ENCODE measurements around the gene PUS3.

The PUS3 gene

DNA sequence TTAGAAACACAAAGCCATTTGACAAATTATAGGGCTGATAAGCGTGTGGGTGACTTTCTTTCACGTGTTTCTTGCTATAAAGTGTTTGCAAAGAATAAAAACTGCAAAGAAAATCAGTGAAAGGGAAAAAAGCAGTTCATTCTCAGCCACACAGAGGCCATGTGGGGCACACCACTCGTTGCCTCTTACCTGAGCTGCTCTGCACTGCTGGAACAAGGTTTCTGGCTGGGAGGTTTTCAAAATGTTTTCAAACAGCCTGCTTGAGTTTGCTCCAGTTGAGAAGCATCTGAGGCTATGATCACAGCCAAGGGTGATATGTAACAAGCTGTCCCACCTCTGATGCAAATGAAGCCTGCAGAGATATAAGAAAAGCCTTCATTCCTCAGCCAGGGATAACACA, 28.1 kb upstream of the PUS3 start:
- Histone ChIP-seq H2AFZ (ENCODE audit: low read depth, low read length, severe bottlenecking) (no peak overlapping the region), H3K9me2 (replicated peaks; ENCODE audit: insufficient read depth, low read length) (no peaks in the 10 kb centered on the region), H3K36me3 (ENCODE audit: low read length) (no peaks in the 10 kb centered on the region), H3K9me3 (ENCODE audit: insufficient read depth, low read length) (no peaks in the 10 kb centered on the region), H3K9ac (ENCODE audit: low read length) (no peak overlapping the region), H3F3A (ENCODE audit: insufficient read depth) (no peaks in the 10 kb centered on the region), H3K79me2 (ENCODE audit: insufficient read depth, low read length) (no peaks in the 10 kb centered on the region), H3K4me3 (ENCODE audit: insufficient read depth, low read length, poor library complexity, severe bottlenecking) (no peak overlapping the region), H3K27me3 (ENCODE audit: low read length) (no peaks in the 10 kb centered on the region), H4K20me1 (ENCODE audit: low read depth, low read length) (no peaks in the 10 kb centered on the region), H3K4me2 (ENCODE audit: low read depth, low read length, poor library complexity, severe bottlenecking) (no peak overlapping the region), H3K27ac (ENCODE audit: low read depth, low read length) (no peak overlapping the region)
- TF ChIP-seq, protein P1, sequence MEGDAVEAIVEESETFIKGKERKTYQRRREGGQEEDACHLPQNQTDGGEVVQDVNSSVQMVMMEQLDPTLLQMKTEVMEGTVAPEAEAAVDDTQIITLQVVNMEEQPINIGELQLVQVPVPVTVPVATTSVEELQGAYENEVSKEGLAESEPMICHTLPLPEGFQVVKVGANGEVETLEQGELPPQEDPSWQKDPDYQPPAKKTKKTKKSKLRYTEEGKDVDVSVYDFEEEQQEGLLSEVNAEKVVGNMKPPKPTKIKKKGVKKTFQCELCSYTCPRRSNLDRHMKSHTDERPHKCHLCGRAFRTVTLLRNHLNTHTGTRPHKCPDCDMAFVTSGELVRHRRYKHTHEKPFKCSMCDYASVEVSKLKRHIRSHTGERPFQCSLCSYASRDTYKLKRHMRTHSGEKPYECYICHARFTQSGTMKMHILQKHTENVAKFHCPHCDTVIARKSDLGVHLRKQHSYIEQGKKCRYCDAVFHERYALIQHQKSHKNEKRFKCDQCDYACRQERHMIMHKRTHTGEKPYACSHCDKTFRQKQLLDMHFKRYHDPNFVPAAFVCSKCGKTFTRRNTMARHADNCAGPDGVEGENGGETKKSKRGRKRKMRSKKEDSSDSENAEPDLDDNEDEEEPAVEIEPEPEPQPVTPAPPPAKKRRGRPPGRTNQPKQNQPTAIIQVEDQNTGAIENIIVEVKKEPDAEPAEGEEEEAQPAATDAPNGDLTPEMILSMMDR (IDR thresholded peaks at IDR 0.05; ENCODE audit: insufficient read depth, low read length, poor library complexity, severe bottlenecking) = no peak
- no peak for TF ChIP-seq EZH2phosphoT487 (conservative IDR thresholded peaks at IDR 0.05; ENCODE audit: low read length)

DNA sequence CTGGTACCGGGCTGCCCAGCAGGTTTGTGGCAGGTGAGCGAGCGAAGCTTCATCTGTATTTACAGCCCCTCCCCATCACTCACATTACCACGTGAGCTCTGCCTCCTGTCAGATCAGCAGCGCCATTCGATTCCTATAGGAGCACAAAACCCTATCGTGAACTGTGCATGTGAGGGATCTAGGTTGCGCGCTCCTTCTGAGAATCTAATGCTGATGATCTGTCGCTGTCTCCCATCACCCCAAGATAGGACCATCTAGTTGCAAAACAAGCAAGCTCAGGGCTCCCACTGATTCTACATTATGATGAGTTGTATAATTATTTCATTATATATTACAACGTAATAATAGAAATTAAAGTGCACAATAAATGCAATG, 27.1 kb upstream of the PUS3 start:
- Histone ChIP-seq H3K27ac (ENCODE audit: low read depth, low read length) (no peak overlapping the region), H3K36me3 (ENCODE audit: low read length) (no peaks in the 10 kb centered on the region), H3K4me2 (ENCODE audit: low read depth, low read length, poor library complexity, severe bottlenecking) (no peak overlapping the region), H3K9ac (ENCODE audit: low read length) (no peak overlapping the region), H2AFZ (ENCODE audit: low read depth, low read length, severe bottlenecking) (no peak overlapping the region), H3F3A (ENCODE audit: insufficient read depth) (no peaks in the 10 kb centered on the region), H3K79me2 (ENCODE audit: insufficient read depth, low read length) (no peaks in the 10 kb centered on the region), H3K4me3 (ENCODE audit: insufficient read depth, low read length, poor library complexity, severe bottlenecking) (no peak overlapping the region), H4K20me1 (ENCODE audit: low read depth, low read length) (no peaks in the 10 kb centered on the region), H3K9me3 (ENCODE audit: insufficient read depth, low read length) (no peaks in the 10 kb centered on the region), H3K27me3 (ENCODE audit: low read length) (no peaks in the 10 kb centered on the region), H3K9me2 (replicated peaks; ENCODE audit: insufficient read depth, low read length) (no peaks in the 10 kb centered on the region)
- no peak for TF ChIP-seq EZH2phosphoT487 (conservative IDR thresholded peaks at IDR 0.05; ENCODE audit: low read length)
- TF ChIP-seq, protein P1 (IDR thresholded peaks at IDR 0.05; ENCODE audit: insufficient read depth, low read length, poor library complexity, severe bottlenecking) = no peak

DNA sequence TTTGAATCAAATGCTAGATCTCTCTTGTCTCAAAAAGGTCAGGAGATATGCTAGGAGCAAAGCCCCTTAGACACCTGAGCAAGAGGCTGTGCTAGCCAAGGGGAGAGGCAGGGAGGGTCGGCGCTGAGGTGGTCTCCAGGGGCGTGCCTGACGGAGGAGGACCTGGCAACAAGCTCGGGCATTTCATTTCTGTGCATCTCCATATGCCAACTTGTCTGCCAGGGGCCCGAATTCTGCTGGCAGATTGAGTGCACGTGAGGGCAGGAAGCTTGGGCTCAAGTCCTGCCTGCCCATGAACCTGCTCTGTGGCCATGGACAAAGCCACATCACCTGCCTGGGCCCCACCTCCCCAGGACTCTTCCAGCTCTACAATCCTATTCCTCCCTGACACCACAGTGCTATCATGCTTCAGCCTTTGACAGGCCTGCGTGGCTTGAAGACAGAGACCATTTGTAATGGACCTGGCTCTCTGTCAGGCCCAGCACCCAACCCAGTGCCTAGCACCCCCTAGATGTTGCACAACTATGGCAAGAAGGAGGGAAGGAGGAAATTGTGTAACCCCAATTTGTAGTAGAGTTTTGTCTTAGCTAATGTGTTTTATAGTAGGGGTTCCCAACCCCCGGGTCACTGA, 26.6 kb upstream of the PUS3 start:
- H3K79me2 ChIP-seq (ENCODE audit: insufficient read depth, low read length) = no peaks in the 10 kb centered on the region
- no peaks in the 10 kb centered on the region for H3F3A ChIP-seq (ENCODE audit: insufficient read depth)
- H3K4me2 ChIP-seq (ENCODE audit: low read depth, low read length, poor library complexity, severe bottlenecking) = no peak overlapping the region
- no peaks in the 10 kb centered on the region for H3K9me3 ChIP-seq (ENCODE audit: insufficient read depth, low read length)
- TF ChIP-seq, protein P1 (IDR thresholded peaks at IDR 0.05; ENCODE audit: insufficient read depth, low read length, poor library complexity, severe bottlenecking) = no peak
- no peak for TF ChIP-seq EZH2phosphoT487 (conservative IDR thresholded peaks at IDR 0.05; ENCODE audit: low read length)
- H3K9me2 ChIP-seq (replicated peaks; ENCODE audit: insufficient read depth, low read length) = no peaks in the 10 kb centered on the region
- no peak overlapping the region for H2AFZ ChIP-seq (ENCODE audit: low read depth, low read length, severe bottlenecking)
- H3K27ac ChIP-seq (ENCODE audit: low read depth, low read length) = no peak overlapping the region
- no peaks in the 10 kb centered on the region for H4K20me1 ChIP-seq (ENCODE audit: low read depth, low read length)
- H3K4me3 ChIP-seq (ENCODE audit: insufficient read depth, low read length, poor library complexity, severe bottlenecking) = no peak overlapping the region
- H3K36me3 ChIP-seq (ENCODE audit: low read length) = no peaks in the 10 kb centered on the region
- no peak overlapping the region for H3K9ac ChIP-seq (ENCODE audit: low read length)
- H3K27me3 ChIP-seq (ENCODE audit: low read length) = no peaks in the 10 kb centered on the region
